Panc1 (cell line): ENCODE data around the gene IGLON5. TPM values are rescaled to one million over a fixed set of nuclear protein-coding genes. Genes with fewer than 3 reads are reported as not detected.

Experiments
- ATAC-seq: fragments of 200-7000 bp; cut with Tn5 transposase; 2 replicates; pipeline ENCODE4 v1.9.1; 2020; ENCODE audit warnings: mild to moderate bottlenecking, moderate library complexity
- BruUV-seq: library from RNA; stranded (reverse); fragments of 400-500 nt; replicated peaks from 2 replicates; lab custom pipeline; 2021; lab: Mats Ljungman, UMichigan
- CTCF ChIA-PET: fragments of 300-600 bp; sonication (Branson Sonifier 250); formaldehyde crosslinking; loops from one replicate; lab custom pipeline; 2022; ENCODE audit warnings: antibody characterized with exemption; lab: Charles Lee
- POLR2A ChIA-PET: fragments of 300-600 bp; sonication (Branson Sonifier 250); formaldehyde crosslinking; loops from one replicate; lab custom pipeline; 2022; ENCODE audit warnings: antibody characterized with exemption; lab: Charles Lee
- DNase-seq: peaks from one replicate; pipeline ENCODE4 v3.0.0-alpha.2; 2010; ENCODE audit warnings: low read depth, low spot score
- H3K27ac ChIP-seq: 2 replicates; pipeline ENCODE4 v1.5.1; 2011; ENCODE audit warnings: mild to moderate bottlenecking, low read length, inconsistent platforms
- H3K27me3 ChIP-seq: fragments of 200-500 bp; sonication (Bioruptor generic); 2 replicates; pipeline ENCODE4 v1.6.0; 2014; ENCODE audit warnings: low read length, inconsistent platforms; ENCODE audit not compliant: control insufficient read depth, insufficient read depth
- H3K36me3 ChIP-seq: fragments of 200-500 bp; sonication (Bioruptor generic); 2 replicates; pipeline ENCODE4 v1.5.1; 2014; ENCODE audit warnings: inconsistent platforms, mild to moderate bottlenecking, low read length, moderate library complexity; ENCODE audit not compliant: control insufficient read depth, insufficient read depth
- H3K4me1 ChIP-seq: 2 replicates; pipeline ENCODE4 v1.5.1; 2011; ENCODE audit warnings: inconsistent platforms, mild to moderate bottlenecking, low read length, moderate library complexity; ENCODE audit not compliant: control insufficient read depth, insufficient read depth
- H3K4me3 ChIP-seq, 2 experiments: 2 replicates each; pipeline ENCODE4 v1.5.1; 2011 to 2012; ENCODE audit warnings: low read depth in 2 of 2, low read length in 2 of 2, mild to moderate bottlenecking in 2 of 2, inconsistent platforms in 1 of 2, moderate library complexity in 1 of 2
- H3K9me3 ChIP-seq: fragments of 200-500 bp; sonication (Bioruptor generic); 2 replicates; pipeline ENCODE4 v1.5.1; 2014; ENCODE audit warnings: low read depth, mild to moderate bottlenecking, inconsistent platforms, low read length, moderate library complexity; ENCODE audit not compliant: control insufficient read depth, insufficient read depth
- POLR2AphosphoS5 ChIP-seq: IDR thresholded peaks from 2 replicates; pipeline ENCODE4 v1.6.1; 2012; ENCODE audit warnings: mild to moderate bottlenecking, low read depth, low read length, moderate library complexity
- REST ChIP-seq, 2 experiments: IDR thresholded peaks; 2 replicates each; pipeline ENCODE4 v1.6.1; 2011 to 2012; ENCODE audit warnings: low read depth in 2 of 2, control low read depth in 1 of 2, low read length in 1 of 2, mild to moderate bottlenecking in 1 of 2, moderate library complexity in 1 of 2; ENCODE audit not compliant: insufficient read depth in 1 of 2
- SIN3A ChIP-seq: IDR thresholded peaks from 2 replicates; pipeline ENCODE4 v1.6.1; 2012; ENCODE audit warnings: low read depth, mild to moderate bottlenecking, low read length, moderate library complexity, borderline replicate concordance; ENCODE audit not compliant: insufficient read depth
- TCF7L2 ChIP-seq: IDR thresholded peaks from 2 replicates; pipeline ENCODE4 v1.6.1; 2011; ENCODE audit warnings: mild to moderate bottlenecking, low read depth, low read length, inconsistent platforms
- in situ Hi-C: cut with HindIII; loops from 2 replicates; pipeline ENCODE4 v1.10.0; 2016; ENCODE audit warnings: low sequenced_read_pairs, low pct_unique_long_range_greater_than_20kb
- intact Hi-C: fragments of 100-400 bp; cut with micrococcal nuclease; formaldehyde crosslinking; loops from one replicate; pipeline ENCODE4 v1.10.0; 2022; ENCODE audit not compliant: unreplicated experiment
- total RNA-seq: library from RNA; stranded (reverse); gene quantifications from one replicate; pipeline ENCODE4 v1.2.1, GENCODE V29; 2021; ENCODE audit not compliant: unreplicated experiment
- TF ChIP-seq, protein P1 (sequence below): fragments of 450-650 bp; IDR thresholded peaks from 2 replicates; pipeline ENCODE4 v1.5.1; 2017; ENCODE audit warnings: mild to moderate bottlenecking

Gene IGLON5
- total RNA-seq, 1 experiment from 2014 or later = 0.13 TPM

DNA sequence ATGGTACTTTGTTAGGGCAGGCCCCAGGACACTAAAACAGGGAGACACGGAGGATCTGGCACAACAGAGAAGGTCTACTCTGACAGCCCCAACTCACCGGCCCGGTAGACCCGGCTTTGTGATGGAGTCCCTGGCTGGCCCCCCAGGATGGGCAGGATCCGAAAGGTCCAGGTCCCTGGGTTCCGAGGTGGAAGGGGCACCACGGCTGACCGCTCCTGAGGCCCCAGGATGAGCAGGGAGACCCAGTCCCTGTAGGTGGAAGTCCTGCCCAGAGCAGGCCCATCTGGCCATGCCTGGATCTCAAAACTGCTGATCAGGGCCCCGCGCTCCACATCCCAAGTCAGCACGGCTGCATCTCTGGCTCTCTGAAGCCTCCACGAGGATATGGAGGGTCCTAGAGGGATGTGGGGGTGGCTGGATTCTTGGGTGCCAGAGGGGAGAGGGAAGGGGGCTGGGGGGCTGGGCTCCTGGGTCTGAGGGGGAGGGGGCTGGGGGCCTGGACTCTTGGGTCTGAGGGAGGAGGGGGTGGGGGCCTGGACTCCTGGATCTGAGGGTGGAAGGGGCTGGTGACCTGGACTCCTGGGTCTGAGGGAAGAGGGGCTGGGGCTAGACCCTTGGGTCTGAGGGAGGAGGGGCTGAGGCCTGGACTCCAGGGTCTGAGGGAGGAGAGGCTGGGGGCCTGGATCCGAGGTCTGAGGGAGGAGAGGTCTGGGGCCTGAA, 25.9 kb downstream of the IGLON5 start:
- in situ Hi-C loops (no loop called here), intact Hi-C loops (loop anchor here (5.0 to 10.0 kb wide), 2 partner anchors 70 to 318 kb away; no protein-coding TSS in a partner anchor)
- TF ChIP-seq TCF7L2 = no peak
- no peak for TF ChIP-seq SIN3A
- TF ChIP-seq REST (IDR thresholded peaks at IDR 0.05; ENCODE audit: insufficient read depth in 1 of 2, low read depth in 2 of 2, low read length in 1 of 2) = no peak
- no peak for TF ChIP-seq POLR2AphosphoS5
- TF ChIP-seq, protein P1, sequence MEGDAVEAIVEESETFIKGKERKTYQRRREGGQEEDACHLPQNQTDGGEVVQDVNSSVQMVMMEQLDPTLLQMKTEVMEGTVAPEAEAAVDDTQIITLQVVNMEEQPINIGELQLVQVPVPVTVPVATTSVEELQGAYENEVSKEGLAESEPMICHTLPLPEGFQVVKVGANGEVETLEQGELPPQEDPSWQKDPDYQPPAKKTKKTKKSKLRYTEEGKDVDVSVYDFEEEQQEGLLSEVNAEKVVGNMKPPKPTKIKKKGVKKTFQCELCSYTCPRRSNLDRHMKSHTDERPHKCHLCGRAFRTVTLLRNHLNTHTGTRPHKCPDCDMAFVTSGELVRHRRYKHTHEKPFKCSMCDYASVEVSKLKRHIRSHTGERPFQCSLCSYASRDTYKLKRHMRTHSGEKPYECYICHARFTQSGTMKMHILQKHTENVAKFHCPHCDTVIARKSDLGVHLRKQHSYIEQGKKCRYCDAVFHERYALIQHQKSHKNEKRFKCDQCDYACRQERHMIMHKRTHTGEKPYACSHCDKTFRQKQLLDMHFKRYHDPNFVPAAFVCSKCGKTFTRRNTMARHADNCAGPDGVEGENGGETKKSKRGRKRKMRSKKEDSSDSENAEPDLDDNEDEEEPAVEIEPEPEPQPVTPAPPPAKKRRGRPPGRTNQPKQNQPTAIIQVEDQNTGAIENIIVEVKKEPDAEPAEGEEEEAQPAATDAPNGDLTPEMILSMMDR = no peak
- BruUV-seq = no TSS peak
- ATAC-seq (no peak), DNase-seq (no peak)
- ChIA-PET CTCF (no interaction called here), POLR2A (no interaction called here)
- H3K27me3 ChIP-seq = no peaks in the 10 kb centered on the region
- no peaks in the 10 kb centered on the region for H3K9me3 ChIP-seq
- H3K4me1 ChIP-seq = no peaks in the 10 kb centered on the region
- H3K4me3 ChIP-seq = no peak overlapping the region
- H3K27ac ChIP-seq = no peak overlapping the region
- no peaks in the 10 kb centered on the region for H3K36me3 ChIP-seq

GRCh38 chr19:51337861-51338562, 26.6 kb downstream of the IGLON5 start:
- TF ChIP-seq POLR2AphosphoS5 (no peak), SIN3A (no peak), TCF7L2 (no peak), REST (IDR thresholded peaks at IDR 0.05; ENCODE audit: insufficient read depth in 1 of 2, low read depth in 2 of 2, low read length in 1 of 2) (no peak)
- TF ChIP-seq, protein P1 = no peak
- Histone ChIP-seq H3K36me3 (no peaks in the 10 kb centered on the region), H3K4me1 (no peaks in the 10 kb centered on the region), H3K9me3 (no peaks in the 10 kb centered on the region), H3K27ac (peak overlapping the region; percentile 39; the same call in 1 of the 2 replicates), H3K4me3 (no peak overlapping the region; a peak in 1 of 4 replicates), H3K27me3 (no peaks in the 10 kb centered on the region)
- ChIA-PET POLR2A (no interaction called here), CTCF (no interaction called here)
- no peak for ATAC-seq
- BruUV-seq = no TSS peak
- DNase-seq = no peak
- intact Hi-C loops = loop anchor here (5.0 to 10.0 kb wide), 2 partner anchors 69 to 317 kb away; no protein-coding TSS in a partner anchor
- in situ Hi-C loops = no loop called here
